Neural cell (in vitro differentiated cells): ENCODE results near the gene ADIPOR2. TPM values are rescaled to one million over a fixed set of nuclear protein-coding genes. Genes with fewer than 3 reads are reported as not detected.
A peak's percentile ranks its signal among the peaks of the same experiment; 100 is the strongest.

Experiments used
- H2AFZ ChIP-seq: fragments of 200-600, 300-800 bp; sonication (generic), shearing (Covaris generic); 2 replicates; pipeline ENCODE4 v1.6.0; 2014; ENCODE audit warnings: low read depth, mild to moderate bottlenecking, antibody characterized with exemption, low read length, moderate library complexity
- H3F3A ChIP-seq: fragments of 200-600 bp; shearing (Covaris generic); 2 replicates; pipeline ENCODE4 v1.6.1; 2016; ENCODE audit warnings: mild to moderate bottlenecking, moderate library complexity, mixed read lengths, antibody characterized with exemption, low read length; ENCODE audit not compliant: insufficient read depth, poor library complexity, severe bottlenecking
- H3K27ac ChIP-seq: fragments of 200-600, 300-800 bp; sonication (generic), shearing (Covaris generic); 2 replicates; pipeline ENCODE4 v1.5.1; 2014; ENCODE audit warnings: mild to moderate bottlenecking, low read length, moderate library complexity
- H3K27me3 ChIP-seq: fragments of 300-800, 200-600 bp; sonication (generic), shearing (Covaris generic); 2 replicates; pipeline ENCODE4 v1.6.0; 2014; ENCODE audit warnings: mild to moderate bottlenecking, low read depth, low read length, moderate library complexity; ENCODE audit not compliant: insufficient read depth
- H3K36me3 ChIP-seq: fragments of 300-800, 200-600 bp; sonication (generic), shearing (Covaris generic); 2 replicates; pipeline ENCODE4 v1.5.1; 2014; ENCODE audit warnings: mild to moderate bottlenecking, antibody characterized with exemption, low read length, moderate library complexity; ENCODE audit not compliant: insufficient read depth
- H3K4me2 ChIP-seq: fragments of 300-800, 200-600 bp; sonication (generic), shearing (Covaris generic); 2 replicates; pipeline ENCODE4 v1.6.0; 2014; ENCODE audit warnings: mild to moderate bottlenecking, low read length
- H3K4me3 ChIP-seq: fragments of 300-800, 200-600 bp; sonication (generic), shearing (Covaris generic); 2 replicates; pipeline ENCODE4 v1.5.1; 2014; ENCODE audit warnings: mild to moderate bottlenecking, low read length, moderate library complexity
- H3K79me2 ChIP-seq: fragments of 200-600 bp; shearing (Covaris generic); replicated peaks from 2 replicates; pipeline ENCODE4 v1.6.0; 2014; ENCODE audit warnings: mild to moderate bottlenecking, low read length, moderate library complexity; ENCODE audit not compliant: insufficient read depth
- H3K9ac ChIP-seq: fragments of 300-800, 200-600 bp; sonication (generic), shearing (Covaris generic); 2 replicates; pipeline ENCODE4 v1.6.1; 2016; ENCODE audit warnings: mild to moderate bottlenecking, low read length, mixed read lengths
- H3K9me2 ChIP-seq: fragments of 200-600 bp; shearing (Covaris generic); 2 replicates; pipeline ENCODE4 v1.6.1; 2016; ENCODE audit warnings: mild to moderate bottlenecking, low read length, mixed read lengths; ENCODE audit not compliant: insufficient read depth
- H3K9me3 ChIP-seq: fragments of 200-600, 300-800 bp; sonication (generic), shearing (Covaris generic); 2 replicates; pipeline ENCODE4 v1.6.1; 2016; ENCODE audit warnings: mild to moderate bottlenecking, mixed run types, low read length, moderate library complexity, mixed read lengths
- H4K20me1 ChIP-seq: fragments of 200-600 bp; shearing (Covaris generic); 2 replicates; pipeline ENCODE4 v1.6.1; 2016; ENCODE audit warnings: mild to moderate bottlenecking, mixed run types; ENCODE audit not compliant: insufficient read depth
- EP300 ChIP-seq: fragments of 450-650 bp; conservative IDR thresholded peaks from 2 replicates; pipeline ENCODE4 v1.6.1; 2014; ENCODE audit warnings: antibody characterized with exemption, mild to moderate bottlenecking, moderate library complexity; ENCODE audit not compliant: poor library complexity, severe bottlenecking
- EZH2 ChIP-seq: fragments of 200-600, 300-800 bp; shearing (Covaris generic), sonication (generic); IDR thresholded peaks from 2 replicates; pipeline ENCODE4 v1.6.1; 2014; ENCODE audit warnings: antibody characterized with exemption, low read length, borderline replicate concordance, mild to moderate bottlenecking; ENCODE audit not compliant: insufficient read depth, poor library complexity, severe bottlenecking
- MXI1 ChIP-seq: fragments of 450-650 bp; conservative IDR thresholded peaks from 2 replicates; pipeline ENCODE4 v1.6.1; 2014; ENCODE audit warnings: antibody characterized with exemption, mild to moderate bottlenecking; ENCODE audit not compliant: poor library complexity, severe bottlenecking
- POLR2AphosphoS5 ChIP-seq: IDR thresholded peaks from 2 replicates; pipeline ENCODE4 v1.6.1; 2012
- RAD21 ChIP-seq: fragments of 450-650 bp; conservative IDR thresholded peaks from 2 replicates; pipeline ENCODE4 v1.6.1; 2014; ENCODE audit warnings: antibody characterized with exemption, mild to moderate bottlenecking, moderate library complexity
- TAF1 ChIP-seq: IDR thresholded peaks from 2 replicates; pipeline ENCODE4 v1.6.1; 2012; ENCODE audit warnings: low read depth
- polyA plus RNA-seq: library from polyadenylated mRNA; depleted of rRNA; stranded (reverse); fragments of >200 nt; gene quantifications from 2 replicates; pipeline ENCODE4 v1.2.3, GENCODE V29; 2014
- TF ChIP-seq, protein P1 (sequence below): IDR thresholded peaks from 2 replicates; pipeline ENCODE4 v1.6.1; 2012; ENCODE audit warnings: borderline replicate concordance
- TF ChIP-seq, protein P2 (sequence below): fragments of 450-650 bp; IDR thresholded peaks from 2 replicates; pipeline ENCODE4 v1.5.1; 2014; ENCODE audit warnings: antibody characterized with exemption, mild to moderate bottlenecking, moderate library complexity; ENCODE audit not compliant: poor library complexity, severe bottlenecking

ADIPOR2 gene
- polyA plus RNA-seq, 1 donor from 2014 or later = 18.5 TPM

DNA sequence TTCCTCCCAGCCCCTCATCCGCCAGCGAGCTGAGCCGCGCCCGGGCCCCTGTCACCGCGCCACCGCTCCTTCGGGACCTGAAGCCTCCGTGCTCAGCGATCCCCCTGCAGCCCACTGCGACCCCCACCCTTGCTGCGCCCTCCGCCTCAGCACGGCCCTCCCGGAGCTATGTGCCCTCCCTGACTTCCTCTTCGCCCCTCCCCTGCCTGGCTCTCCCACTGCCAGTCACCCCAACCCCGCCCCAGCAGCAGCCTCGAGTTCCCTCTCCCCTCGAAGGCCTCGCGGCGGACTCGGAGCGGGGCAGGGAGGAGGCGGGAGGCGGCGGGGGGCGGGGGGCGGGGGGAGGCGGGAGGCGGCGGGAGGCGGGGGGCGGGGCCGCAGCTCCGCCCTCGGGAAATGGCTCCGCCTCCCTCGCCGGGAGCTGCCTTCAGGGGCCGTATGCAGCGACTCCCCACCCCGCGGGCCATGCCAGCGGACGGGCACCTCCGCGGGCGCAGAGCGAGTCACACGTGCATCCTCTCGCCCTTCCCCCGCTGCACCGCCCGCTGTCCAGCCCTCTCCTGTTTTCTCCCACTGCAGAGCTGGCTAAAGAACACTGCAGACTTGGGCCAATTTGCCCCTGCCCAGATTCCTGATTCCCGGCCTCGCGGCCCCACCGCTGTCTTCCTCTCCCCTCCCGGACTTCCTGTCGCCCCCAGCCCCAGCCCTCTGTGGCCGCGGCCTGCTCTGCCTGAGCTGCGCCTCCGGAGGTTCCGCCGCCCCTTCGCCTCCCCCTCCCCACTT is 29.1 kb upstream of the ADIPOR2 start:
- Histone ChIP-seq H4K20me1 (no peaks in the 10 kb centered on the region), H3F3A (peaks cover 3% of the 10 kb centered on the region), H3K4me3 (peak overlapping the region; percentile 74), H2AFZ (peak overlapping the region; percentile 33), H3K27me3 (no peaks in the 10 kb centered on the region), H3K36me3 (no peaks in the 10 kb centered on the region), H3K9me3 (no peaks in the 10 kb centered on the region), H3K27ac (no peak overlapping the region), H3K9ac (peak overlapping the region; percentile 68), H3K4me2 (no peak overlapping the region), H3K79me2 (no peaks in the 10 kb centered on the region), H3K9me2 (no peaks in the 10 kb centered on the region)
- TF ChIP-seq MXI1 (peak; percentile 27), RAD21 (no peak)

DNA sequence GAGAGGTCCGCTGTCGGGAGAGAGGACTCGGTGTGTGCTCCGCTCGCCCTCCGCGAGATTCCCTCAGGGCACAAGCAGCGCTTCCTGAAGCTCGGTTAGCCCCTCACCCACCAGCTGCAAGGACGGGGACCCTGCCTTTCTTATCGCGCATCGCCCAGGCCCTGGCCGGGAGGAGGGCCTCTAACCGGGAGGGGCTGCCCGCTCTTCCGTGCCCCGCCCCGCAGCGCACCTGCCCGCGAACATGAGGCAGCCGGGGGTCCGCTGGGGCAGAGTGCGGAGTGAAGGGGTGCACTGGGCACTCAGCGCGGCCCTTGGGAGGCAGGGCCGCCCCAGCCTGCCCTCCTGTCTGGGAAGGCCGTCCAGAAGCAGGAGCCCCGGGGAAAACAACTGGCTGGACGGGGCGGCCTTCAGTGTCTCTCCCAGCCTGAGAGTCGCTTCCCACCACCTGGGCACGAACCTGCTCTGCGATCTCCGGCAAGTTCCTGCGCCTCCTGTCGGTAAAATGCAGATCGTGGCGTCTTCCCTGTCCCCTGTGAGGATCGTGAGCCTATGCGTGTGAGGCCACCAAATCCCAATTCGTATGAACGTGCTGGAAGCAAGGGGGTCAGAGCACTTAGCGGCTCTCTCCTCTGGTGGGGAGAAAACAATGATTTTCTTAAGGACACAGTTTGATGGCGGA is 28.0 kb upstream of the ADIPOR2 start:
- TF ChIP-seq, protein P1, sequence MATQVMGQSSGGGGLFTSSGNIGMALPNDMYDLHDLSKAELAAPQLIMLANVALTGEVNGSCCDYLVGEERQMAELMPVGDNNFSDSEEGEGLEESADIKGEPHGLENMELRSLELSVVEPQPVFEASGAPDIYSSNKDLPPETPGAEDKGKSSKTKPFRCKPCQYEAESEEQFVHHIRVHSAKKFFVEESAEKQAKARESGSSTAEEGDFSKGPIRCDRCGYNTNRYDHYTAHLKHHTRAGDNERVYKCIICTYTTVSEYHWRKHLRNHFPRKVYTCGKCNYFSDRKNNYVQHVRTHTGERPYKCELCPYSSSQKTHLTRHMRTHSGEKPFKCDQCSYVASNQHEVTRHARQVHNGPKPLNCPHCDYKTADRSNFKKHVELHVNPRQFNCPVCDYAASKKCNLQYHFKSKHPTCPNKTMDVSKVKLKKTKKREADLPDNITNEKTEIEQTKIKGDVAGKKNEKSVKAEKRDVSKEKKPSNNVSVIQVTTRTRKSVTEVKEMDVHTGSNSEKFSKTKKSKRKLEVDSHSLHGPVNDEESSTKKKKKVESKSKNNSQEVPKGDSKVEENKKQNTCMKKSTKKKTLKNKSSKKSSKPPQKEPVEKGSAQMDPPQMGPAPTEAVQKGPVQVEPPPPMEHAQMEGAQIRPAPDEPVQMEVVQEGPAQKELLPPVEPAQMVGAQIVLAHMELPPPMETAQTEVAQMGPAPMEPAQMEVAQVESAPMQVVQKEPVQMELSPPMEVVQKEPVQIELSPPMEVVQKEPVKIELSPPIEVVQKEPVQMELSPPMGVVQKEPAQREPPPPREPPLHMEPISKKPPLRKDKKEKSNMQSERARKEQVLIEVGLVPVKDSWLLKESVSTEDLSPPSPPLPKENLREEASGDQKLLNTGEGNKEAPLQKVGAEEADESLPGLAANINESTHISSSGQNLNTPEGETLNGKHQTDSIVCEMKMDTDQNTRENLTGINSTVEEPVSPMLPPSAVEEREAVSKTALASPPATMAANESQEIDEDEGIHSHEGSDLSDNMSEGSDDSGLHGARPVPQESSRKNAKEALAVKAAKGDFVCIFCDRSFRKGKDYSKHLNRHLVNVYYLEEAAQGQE = no peak
- TF ChIP-seq, protein P2, sequence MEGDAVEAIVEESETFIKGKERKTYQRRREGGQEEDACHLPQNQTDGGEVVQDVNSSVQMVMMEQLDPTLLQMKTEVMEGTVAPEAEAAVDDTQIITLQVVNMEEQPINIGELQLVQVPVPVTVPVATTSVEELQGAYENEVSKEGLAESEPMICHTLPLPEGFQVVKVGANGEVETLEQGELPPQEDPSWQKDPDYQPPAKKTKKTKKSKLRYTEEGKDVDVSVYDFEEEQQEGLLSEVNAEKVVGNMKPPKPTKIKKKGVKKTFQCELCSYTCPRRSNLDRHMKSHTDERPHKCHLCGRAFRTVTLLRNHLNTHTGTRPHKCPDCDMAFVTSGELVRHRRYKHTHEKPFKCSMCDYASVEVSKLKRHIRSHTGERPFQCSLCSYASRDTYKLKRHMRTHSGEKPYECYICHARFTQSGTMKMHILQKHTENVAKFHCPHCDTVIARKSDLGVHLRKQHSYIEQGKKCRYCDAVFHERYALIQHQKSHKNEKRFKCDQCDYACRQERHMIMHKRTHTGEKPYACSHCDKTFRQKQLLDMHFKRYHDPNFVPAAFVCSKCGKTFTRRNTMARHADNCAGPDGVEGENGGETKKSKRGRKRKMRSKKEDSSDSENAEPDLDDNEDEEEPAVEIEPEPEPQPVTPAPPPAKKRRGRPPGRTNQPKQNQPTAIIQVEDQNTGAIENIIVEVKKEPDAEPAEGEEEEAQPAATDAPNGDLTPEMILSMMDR = peak; percentile 27
- no peak overlapping the region for H3K27ac ChIP-seq
- no peak overlapping the region for H3K4me2 ChIP-seq
- no peaks in the 10 kb centered on the region for H3K79me2 ChIP-seq
- H3K27me3 ChIP-seq = no peaks in the 10 kb centered on the region
- H3K36me3 ChIP-seq = no peaks in the 10 kb centered on the region
- no peaks in the 10 kb centered on the region for H4K20me1 ChIP-seq
- no peak overlapping the region for H2AFZ ChIP-seq
- H3K9me3 ChIP-seq = no peaks in the 10 kb centered on the region
- H3K9ac ChIP-seq = no peak overlapping the region
- no peaks in the 10 kb centered on the region for H3K9me2 ChIP-seq
- no peak overlapping the region for H3K4me3 ChIP-seq
- H3F3A ChIP-seq = peaks cover 3% of the 10 kb centered on the region

DNA sequence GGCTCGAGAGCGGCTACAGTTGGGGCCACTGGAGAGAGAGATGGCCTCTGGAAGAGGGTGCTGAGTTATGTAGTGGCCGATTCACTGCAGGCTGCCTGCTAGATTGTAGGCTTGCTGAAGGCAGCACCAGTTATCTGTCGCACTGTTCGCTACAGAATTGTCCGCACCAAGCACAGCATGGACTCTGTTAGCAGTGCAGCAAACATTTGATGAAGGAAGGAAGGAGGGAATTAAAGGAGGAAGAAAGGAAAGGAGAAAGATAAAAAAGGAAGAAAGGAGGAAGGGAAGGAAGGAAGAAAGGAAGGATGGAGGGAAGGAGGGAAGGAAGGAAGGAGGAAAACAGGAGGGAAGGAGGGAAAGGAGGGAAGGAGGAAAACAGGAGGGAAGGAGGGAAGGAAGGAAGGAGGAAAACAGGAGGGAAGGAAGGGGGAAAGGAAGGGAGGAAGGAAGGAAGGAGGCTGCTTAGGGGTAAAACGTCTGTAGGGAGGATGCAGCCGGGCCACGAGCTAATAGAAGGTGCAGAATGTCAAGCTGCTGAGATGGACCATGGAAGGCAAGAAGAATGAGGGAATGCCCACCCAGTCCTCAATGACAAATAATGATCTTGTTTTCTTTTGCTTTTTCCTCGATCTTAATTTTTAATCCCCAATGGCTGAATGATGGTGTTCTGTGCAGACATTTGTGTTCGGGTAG is 27.3 kb upstream of the ADIPOR2 start:
- no peaks in the 10 kb centered on the region for H3K9me3 ChIP-seq
- no peak overlapping the region for H3K4me3 ChIP-seq
- H3K27me3 ChIP-seq = no peaks in the 10 kb centered on the region
- no peak overlapping the region for H3K27ac ChIP-seq
- H3K79me2 ChIP-seq = no peaks in the 10 kb centered on the region
- no peaks in the 10 kb centered on the region for H4K20me1 ChIP-seq
- H3K4me2 ChIP-seq = no peak overlapping the region
- H2AFZ ChIP-seq = no peak overlapping the region
- no peak overlapping the region for H3K9ac ChIP-seq
- peaks cover 3% of the 10 kb centered on the region for H3F3A ChIP-seq
- no peaks in the 10 kb centered on the region for H3K36me3 ChIP-seq
- no peaks in the 10 kb centered on the region for H3K9me2 ChIP-seq
- no peak for TF ChIP-seq EZH2
- no peak for TF ChIP-seq RAD21
- no peak for TF ChIP-seq TAF1
- TF ChIP-seq, protein P1 = no peak
- TF ChIP-seq EP300 = no peak
- TF ChIP-seq MXI1 = no peak
- no peak for TF ChIP-seq POLR2AphosphoS5
- TF ChIP-seq, protein P2 = no peak
